Measurements from ENCODE around the gene IL12RB1. TPM values are rescaled to one million over a fixed set of nuclear protein-coding genes. Genes with fewer than 3 reads are reported as not detected.
"Not testable (repeated sequence)": the region's sequence is repeated elsewhere in the genome, so short reads cannot be mapped to it uniquely, and the experiment has no call there.

IL12RB1 gene
- total RNA-seq, 2 donors from 2014 or later: 0.98 to 3.9 TPM

DNA sequence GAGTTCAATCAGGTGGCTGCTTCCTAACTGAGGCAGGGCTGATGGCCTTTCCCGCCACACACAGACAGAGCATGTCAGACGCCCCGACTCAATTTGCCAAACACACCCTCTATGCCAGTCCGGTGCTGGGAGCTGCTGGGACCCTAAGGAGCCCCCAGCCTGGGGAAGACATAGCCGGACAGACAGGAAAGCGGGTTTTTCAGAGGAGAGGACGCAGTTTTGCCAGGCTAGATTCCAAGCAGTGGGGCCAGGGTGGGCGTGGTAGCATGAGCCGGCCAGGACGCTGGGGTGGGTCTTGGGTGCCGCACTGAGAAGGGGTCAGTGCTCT lies 30.6 kb upstream of the IL12RB1 start:
- intact Hi-C loops (cut with DNase I, micrococcal nuclease): loop anchor here in 1 of 2 donors (10.0 kb wide), 1 partner anchor 47 kb away; no protein-coding TSS in a partner anchor
- ATAC-seq (no peak), DNase-seq (no peak)

DNA sequence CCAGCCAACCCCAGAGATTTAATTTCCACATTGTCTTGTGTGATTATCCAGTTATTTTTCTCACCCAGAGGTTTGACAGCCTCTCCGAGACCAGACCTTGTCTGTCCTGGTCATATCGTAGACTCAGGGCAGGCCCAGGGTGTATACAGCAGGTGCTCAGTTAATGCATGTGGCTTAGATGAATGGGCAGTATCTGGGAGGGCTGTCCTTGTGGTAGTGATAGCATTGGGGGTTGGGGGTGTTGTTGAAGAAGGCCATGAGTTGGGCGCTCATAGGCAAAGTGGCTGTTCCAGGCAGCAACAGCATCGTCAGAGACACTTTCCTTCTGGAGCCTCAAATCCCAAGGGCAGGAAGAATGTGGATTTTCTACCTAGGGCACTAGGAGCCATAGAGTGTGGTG lies 27.7 kb upstream of the IL12RB1 start:
- intact Hi-C loops (cut with DNase I, micrococcal nuclease): loop anchor here (5.0 to 10.0 kb wide), 2 partner anchors 50 to 53 kb away; no protein-coding TSS in a partner anchor
- no peak for ATAC-seq
- DNase-seq: no peak

- no peak for ATAC-seq
- intact Hi-C loops (cut with DNase I, micrococcal nuclease): loop anchor here (5.0 to 10.0 kb wide), 2 partner anchors 51 to 53 kb away; no protein-coding TSS in a partner anchor
- DNase-seq: no peak
Measured at GRCh38 chr19:18113827-18114226, 27.1 kb upstream of the IL12RB1 start.

DNA sequence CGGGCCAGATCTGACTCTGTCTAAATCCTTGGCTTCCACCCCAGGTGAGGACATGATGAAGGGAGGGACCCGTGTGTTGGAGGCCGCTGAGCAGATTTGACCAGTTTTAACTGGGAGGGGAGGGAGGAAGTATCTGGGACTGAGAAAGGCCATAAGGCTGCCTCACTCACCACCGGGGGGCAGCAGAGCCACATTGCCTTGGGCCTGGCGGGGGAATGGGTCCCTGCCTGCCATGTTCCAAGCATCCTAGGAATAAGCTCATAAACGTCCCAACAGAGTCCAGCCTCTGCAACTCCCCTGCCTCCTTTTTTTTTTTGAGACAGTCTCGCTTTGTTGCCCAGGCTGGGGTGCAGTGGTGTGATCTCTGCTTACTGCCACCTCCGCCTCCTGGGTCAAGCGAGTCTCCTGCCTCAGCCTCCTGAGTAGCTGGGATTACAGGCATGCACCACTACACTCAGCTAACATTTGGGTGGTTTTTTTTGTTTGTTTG lies 26.3 kb upstream of the IL12RB1 start:
- intact Hi-C loops (cut with DNase I, micrococcal nuclease): loop anchor here (5.0 to 10.0 kb wide), 2 partner anchors 52 to 54 kb away; no protein-coding TSS in a partner anchor
- peak; percentile 82 to 93 for DNase-seq
- ATAC-seq: peak; percentile 35

DNA sequence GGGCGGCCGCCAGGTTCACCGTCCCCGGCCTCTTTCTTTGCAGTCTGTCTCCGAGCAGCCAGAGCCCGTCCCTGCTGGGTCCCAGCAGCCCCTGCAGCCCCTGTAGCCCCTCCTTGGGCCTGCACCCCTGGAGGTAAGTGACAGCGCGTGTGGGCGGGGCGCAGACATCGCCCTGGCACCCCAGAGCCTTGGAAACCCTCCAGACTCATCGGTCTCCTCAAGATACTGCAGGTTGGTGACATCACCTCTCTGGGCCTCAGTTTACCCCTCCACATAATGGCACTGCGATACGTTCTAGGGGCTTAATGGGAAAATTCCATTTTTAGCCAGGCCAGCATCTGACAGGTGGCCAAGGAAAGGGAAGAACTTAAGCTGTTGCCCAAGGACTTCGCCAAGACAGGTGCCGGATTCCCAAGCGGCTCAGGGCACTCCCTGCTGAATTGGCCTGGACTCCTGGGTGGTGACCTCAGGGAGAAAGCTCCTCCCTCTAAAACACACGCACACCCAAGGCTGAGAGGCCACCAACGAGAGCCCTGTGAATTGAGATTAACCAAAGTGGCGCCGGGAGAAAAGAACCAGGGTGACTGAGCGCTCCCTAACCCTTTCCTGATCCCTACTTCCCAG lies 24.0 kb upstream of the IL12RB1 start:
- ATAC-seq (peak; percentile 69), DNase-seq (peak; percentile 66 to 83)
- intact Hi-C loops (cut with DNase I, micrococcal nuclease): loop anchor here (5.0 to 10.0 kb wide), 2 partner anchors 54 to 57 kb away; no protein-coding TSS in a partner anchor

- ATAC-seq (peak; percentile 70), DNase-seq (peak; percentile 73 to 79)
- intact Hi-C loops (cut with DNase I, micrococcal nuclease): loop anchor here (5.0 to 10.0 kb wide), 2 partner anchors 55 to 57 kb away; no protein-coding TSS in a partner anchor
Measured at GRCh38 chr19:18109733-18110608, 23.2 kb upstream of the IL12RB1 start.

DNA sequence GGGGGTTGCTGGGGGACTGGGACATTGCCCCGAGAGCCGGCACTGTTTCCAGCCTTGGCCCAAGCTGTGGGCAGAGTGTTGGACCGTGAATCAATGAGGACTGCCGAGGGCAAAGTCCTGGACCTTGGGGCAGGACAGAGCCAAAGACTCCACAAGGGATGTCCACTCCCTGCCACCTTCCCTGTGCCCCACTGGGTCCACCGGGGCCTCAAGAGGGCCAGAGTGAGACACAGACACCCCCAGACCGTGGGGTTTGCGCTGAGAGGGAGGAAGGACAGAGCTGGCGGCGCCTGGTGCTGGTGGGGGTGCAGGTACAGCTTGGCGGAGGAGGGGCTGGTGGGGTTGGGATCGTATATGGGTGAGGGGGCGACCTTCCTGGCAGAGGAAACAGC lies 22.6 kb upstream of the IL12RB1 start:
- peak; percentile 42 to 61 for DNase-seq

DNA sequence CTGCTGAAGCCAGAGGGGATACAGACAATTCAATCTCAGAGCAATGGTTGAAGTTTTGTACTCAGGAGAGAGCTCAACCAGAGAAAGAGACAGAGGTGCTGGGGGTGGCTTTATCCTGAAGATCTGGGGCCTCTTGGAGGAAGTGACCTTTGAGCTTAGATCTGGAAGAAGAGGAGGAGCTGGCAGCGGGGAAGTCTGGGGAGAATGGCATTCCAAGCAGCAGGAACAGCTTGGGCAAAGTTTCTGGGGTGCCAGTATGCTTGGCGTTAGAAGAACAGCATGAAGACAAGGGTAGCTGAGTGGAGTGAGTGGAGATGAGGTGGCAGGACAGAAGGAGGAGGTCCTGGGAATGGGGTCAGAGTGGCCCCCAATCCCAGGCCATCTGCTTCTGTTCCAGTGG lies 22.2 kb upstream of the IL12RB1 start:
- intact Hi-C loops (cut with DNase I, micrococcal nuclease): no loop called here
- peak; percentile 46 for ATAC-seq
- DNase-seq: peak; percentile 49 to 53

More for the DNA sequence above, 22.6 kb upstream of the IL12RB1 start:
- ATAC-seq: peak; percentile 51
- intact Hi-C loops (cut with DNase I, micrococcal nuclease): no loop called here

- intact Hi-C loops (cut with DNase I, micrococcal nuclease): no loop called here
- no peak for DNase-seq
- ATAC-seq: no peak
Measured at GRCh38 chr19:18107235-18107634, 20.5 kb upstream of the IL12RB1 start.

DNA sequence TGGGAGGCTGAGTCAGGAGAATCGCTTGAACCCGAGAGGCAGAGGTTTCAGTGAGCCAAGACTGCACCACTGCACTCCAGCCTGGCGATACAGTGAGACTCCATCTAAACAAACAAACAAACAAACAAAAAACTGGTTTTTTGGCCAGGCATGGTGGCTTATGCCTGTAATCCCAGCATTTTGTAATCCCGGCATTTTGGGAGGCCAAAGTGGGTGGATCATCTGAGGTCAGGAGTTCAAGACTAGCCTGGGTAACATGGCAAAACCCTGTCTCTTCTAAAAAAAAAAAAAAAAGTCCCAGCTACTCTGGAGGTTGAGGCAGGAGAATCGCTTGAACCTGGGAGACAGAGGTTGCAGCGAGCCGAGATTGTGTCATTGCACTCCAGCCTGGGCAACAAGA lies 18.5 kb upstream of the IL12RB1 start:
- DNase-seq; ATAC-seq; intact Hi-C loops (cut with DNase I, micrococcal nuclease): not testable (repeated sequence)

DNA sequence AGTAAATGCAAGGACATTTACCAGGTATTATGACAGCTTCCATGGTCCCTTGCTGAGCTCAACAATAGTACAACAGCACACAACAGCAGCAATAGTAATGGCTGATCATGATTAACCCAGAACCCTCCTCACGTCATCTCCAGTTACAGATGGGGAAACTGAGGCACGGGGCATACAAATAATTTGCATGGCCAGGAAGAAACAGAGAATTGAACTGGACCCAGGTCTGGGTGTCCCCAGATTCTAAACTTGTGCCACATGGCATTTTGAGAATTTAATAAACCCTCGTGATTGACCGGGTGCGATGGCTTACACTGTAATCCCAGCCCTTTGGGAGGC lies 18.0 kb upstream of the IL12RB1 start:
- DNase-seq (no peak), ATAC-seq (no peak)
- intact Hi-C loops (cut with DNase I, micrococcal nuclease): no loop called here

DNA sequence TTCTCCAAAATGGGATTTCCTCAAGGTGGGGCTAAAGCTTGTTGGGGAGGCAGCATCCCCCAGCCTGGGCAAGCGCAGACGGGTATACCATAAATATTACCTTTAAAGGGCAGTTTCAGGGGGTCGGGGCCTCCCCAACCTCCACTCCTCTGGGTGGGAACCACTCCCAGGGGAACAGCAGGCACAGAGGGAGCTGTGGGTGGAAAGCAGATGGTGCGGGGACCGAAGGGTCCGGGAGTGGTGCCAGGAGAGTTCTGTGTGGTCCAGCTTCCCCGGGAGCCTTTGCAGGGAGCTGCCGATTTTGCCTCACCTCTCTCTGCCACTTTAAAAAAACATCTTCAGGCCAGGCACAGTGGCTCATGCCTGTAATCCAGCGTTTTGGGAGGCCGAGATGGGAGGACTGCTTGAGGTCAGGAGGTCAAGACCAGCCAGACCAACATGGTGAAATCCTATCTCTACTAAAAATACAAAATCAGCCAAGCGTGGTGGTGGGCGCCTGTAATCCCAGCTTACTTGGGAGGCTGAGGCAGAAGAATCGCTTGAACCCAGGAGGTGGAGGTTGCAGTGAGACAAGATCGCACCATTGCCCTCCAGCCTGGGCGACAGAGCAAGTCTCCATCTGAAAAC lies 16.3 kb upstream of the IL12RB1 start:
- intact Hi-C loops (cut with DNase I, micrococcal nuclease): no loop called here
- no peak for DNase-seq
- ATAC-seq: no peak

DNA sequence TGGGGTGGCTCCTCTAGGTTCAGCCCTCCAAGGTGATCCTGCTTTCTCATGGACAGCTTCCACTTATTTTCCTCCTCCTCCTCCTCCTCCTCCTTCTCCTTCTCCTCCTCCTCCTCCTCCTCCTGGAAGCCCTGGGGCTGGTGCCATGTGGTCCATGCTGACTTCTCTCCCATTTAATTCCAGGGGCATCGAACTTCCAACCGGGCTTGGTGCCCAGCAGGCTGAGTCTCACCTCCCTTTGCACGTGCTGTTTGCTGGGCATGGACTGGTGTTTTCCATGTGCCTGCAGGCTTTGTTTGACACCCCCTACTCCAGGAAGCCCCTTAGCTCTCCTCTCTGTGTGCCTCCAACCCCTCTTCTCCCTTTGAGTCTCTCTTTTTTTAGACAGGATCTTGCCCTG lies 14.5 kb upstream of the IL12RB1 start:
- intact Hi-C loops (cut with DNase I, micrococcal nuclease): no loop called here
- DNase-seq (no peak), ATAC-seq (no peak)

DNA sequence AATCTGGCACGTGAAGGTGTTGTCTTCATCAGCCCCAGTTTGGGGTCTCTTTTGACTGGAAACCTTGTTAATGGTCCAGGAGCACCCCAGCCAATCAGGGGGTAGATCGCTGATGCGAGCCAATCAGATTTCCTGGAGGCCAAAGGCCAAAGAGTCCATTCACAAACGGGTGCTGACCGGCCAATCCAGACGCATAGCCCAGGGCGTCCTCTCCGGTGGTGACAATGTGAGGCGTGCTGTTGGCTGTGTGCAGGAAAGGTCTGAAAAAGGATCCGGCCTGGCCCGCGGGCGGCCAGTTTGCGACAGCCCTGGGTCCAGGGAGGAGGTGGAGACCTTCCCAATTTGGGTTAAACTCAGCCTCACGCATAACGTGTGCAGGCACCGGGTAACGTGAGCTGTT lies 14.0 kb upstream of the IL12RB1 start:
- ATAC-seq (no peak), DNase-seq (no peak)
- intact Hi-C loops (cut with DNase I, micrococcal nuclease): no loop called here

- ATAC-seq (no peak), DNase-seq (no peak)
- intact Hi-C loops (cut with DNase I, micrococcal nuclease): no loop called here
Measured at GRCh38 chr19:18099623-18099995, 12.9 kb upstream of the IL12RB1 start.

GRCh38 chr19:18098891-18099622 lies 12.3 kb upstream of the IL12RB1 start:
- peak; percentile 9 for ATAC-seq

GRCh38 chr19:18097993-18098890 lies 11.5 kb upstream of the IL12RB1 start:
- no peak for ATAC-seq
- intact Hi-C loops (cut with DNase I, micrococcal nuclease): no loop called here
- no peak for DNase-seq

More at GRCh38 chr19:18098891-18099622, 12.3 kb upstream of the IL12RB1 start:
- intact Hi-C loops (cut with DNase I, micrococcal nuclease): no loop called here
- DNase-seq: peak in 1 of 2 donors; percentile 67
